GM19023 (cell line): ENCODE data around the gene YWHAE.
"Not testable (repeated sequence)": the region's sequence is repeated elsewhere in the genome, so short reads cannot be mapped to it uniquely, and the experiment has no call there.

ENCODE experiments used
- ATAC-seq: cut with Tn5 transposase; IDR thresholded peaks from one replicate; pipeline ENCODE4 v1.9.1; 2021; ENCODE audit warnings: mild to moderate bottlenecking, moderate library complexity; ENCODE audit not compliant: unreplicated experiment

Gene YWHAE

GRCh38 chr17:1413281-1413791 lies 13.3 kb upstream of the YWHAE start:
- no peak for ATAC-seq

DNA sequence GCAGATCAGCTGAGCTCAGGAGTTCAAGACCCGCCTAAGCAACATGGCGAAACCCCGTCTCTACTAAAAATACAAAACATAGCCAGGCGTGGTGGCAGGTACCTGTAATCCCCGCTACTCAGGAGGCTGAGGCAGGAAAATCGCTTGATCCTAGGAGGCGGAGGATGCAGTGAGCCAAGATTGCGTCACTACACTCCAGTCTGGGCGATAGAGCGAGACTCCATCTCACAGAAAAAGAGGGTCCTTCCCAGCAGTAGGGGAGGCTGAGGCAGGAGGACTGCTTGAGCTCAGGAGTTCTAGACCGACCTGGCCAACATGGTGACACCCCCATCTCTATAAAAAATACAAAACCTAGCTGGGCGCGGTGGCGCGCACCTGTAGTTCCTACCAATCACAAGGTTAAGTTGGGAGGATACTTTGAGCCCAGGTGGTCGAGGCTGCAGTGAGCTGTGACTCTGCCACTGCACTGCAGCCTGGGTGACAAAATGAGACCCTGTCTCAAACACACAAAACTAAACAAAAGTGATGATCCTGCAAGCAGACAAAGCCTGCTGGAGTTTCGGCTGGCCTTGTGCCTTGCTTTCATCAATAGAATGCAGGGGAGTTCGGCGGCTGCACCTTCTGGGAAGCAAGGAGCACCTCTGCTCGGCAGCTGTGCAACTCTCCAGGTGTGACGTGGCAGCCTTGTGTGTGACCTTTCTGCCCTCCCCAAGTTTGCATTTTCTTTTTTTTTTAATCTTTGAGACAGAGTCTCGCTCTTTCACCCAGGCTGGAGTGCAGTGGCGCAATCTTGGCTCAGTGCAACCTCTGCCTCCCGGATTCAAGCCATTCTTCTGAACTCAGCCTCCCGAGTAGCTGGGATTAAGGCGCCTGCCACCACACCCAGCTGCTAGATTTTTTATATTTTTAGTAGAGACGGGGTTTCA lies 12.4 kb upstream of the YWHAE start:
- ATAC-seq = no peak

- ATAC-seq = no peak
Measured at GRCh38 chr17:1402262-1402586, 2.2 kb upstream of the YWHAE start.

GRCh38 chr17:1398931-1399678 lies 917 bp downstream of the YWHAE start:
- no peak for ATAC-seq

GRCh38 chr17:1398028-1398427 lies 2.0 kb downstream of the YWHAE start:
- ATAC-seq = no peak

DNA sequence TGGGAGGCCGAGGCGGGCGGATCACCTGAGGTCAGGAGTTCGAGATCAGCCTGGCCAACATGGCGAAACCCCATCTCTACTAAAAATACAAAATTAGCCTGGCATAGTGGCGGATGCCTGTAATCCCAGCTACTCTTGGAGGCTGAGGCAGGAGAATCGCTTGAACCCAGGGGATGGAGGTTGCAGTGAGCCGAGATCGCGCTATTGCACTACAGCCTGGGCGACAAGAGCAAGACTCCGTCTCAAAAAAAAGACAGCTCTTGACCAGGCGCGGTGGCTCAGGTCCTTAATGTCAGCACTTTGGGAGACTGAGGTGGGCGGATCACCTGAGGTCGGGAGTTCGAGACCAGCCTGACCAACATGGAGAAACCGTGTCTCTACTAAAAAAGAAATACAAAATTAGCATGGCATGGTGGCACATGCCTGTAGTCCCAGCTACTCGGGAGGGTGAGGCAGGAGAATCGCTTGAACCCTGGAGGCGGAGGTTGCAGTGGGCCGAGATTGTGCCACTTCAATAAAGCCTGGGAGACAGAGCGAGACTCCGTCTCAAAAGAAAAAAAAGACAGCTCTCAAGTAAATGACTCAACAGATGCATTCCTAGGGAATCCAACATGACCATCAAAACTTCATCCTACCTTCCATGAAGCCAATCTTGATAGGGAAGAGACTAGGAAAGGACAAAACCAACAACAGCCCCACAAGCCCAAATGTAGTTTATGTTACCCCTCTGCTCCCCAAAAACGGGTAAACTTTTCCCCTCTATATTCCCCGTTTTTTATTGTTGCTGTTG lies 4.0 kb downstream of the YWHAE start:
- ATAC-seq = not testable (repeated sequence)

- ATAC-seq = no peak
Measured at GRCh38 chr17:1391577-1391976, 8.4 kb downstream of the YWHAE start.

GRCh38 chr17:1390432-1391367 lies 9.3 kb downstream of the YWHAE start:
- ATAC-seq = no peak

GRCh38 chr17:1387490-1388227 lies 12.4 kb downstream of the YWHAE start:
- ATAC-seq = not testable (repeated sequence)

DNA sequence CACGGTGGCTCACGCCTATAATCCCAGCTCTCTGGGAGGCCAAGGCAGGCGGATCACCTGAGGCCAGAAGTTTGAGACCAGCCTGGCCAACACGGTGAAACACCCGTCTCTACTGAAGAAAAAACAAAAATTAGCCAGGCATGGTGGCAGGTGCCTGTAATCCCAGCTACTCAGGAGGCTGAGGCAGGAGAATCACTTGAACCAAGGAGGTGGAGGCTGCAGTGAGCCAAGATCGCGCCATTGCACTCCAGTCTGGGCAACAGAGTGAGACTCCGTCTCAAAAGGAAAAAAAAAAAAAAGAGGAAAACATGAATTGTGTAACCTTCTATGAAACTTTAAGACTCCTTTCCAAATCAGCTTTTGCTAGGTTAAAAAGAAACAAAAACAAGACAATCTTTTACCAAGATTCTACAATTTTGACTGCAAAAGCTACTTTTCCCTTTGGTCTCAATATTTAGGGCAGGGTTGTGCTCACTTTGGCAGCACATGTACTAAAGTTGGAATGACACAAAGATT lies 13.3 kb downstream of the YWHAE start:
- ATAC-seq = not testable (repeated sequence)

GRCh38 chr17:1386265-1386664 lies 13.8 kb downstream of the YWHAE start:
- ATAC-seq = no peak

DNA sequence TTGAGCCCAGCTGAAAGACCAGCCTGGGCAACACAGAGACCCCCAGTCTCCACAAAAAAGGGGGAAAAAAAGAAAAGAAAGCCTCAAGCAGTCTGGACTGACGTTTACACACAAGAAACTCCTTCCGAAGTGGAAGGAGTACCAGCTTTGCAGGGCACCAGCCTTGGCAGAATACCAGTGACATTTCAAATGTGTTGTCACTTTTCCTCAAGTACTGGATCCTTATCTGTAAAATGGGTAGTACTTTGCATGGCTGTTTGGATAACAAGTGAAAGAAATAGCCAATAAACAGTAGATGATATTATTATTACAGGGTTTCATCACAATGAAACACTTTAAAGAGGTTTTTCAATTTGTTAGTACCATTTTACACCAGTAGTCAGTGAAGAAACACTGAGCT lies 14.2 kb downstream of the YWHAE start:
- ATAC-seq = no peak

DNA sequence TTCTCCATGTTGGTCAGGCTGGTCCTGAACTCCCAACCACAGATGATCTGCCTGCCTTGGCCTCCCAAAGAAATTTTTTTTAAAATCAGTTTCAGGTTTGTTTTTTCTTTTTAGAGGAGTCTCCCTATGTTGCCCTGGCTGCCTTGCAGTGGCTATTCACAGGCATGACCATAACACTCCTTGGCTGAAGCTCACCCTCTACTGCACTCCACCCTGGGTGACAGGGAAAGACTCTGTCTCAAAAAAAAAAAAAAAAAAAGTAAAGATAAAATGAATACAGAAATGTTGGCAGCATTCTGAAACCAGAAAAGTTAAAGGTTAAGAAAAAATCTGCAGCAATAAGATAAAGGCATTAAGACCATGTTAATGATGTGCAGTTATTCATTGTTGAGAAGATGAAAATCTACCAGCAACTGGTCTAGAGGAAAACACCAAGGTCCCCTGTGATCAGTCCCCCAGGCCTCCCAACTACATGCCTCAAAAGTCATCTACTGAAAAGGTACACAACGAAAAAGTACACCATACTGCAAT lies 15.1 kb downstream of the YWHAE start:
- ATAC-seq = no peak

- ATAC-seq = no peak
Measured at GRCh38 chr17:1379930-1380313, 20.1 kb downstream of the YWHAE start.

DNA sequence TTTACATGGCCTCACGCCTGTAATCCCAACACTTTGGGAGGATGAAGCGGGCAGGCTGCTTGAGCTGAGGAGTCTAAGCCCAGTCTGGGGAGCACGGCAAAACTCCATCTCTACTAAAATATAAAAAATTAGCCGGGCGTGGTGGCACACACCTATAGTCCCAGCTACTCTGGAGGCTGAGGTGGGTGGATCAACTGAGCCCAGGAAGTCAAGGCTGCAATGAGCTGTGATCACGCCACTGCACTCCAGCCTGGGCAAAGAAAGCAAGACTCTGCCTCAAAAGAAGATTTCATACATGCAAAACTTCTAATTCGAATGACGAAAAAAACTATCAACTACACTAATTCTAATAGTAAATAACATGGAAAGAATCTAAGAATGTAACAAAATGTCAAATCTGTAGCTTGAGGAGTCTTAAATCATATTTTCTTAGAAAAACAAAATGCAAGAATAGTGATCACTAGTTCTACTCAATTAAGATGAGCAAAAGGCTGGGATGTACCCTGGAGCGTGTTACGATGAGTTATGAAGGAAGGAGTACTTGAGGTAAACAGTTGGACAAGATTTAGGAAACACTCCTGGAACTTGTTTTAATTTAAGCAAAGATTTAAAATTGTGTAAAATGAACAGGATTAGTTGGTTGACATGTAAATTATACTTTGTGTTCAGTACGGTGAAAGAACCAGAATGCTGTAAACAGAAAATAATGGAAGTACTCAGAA lies 20.7 kb downstream of the YWHAE start:
- ATAC-seq = no peak

DNA sequence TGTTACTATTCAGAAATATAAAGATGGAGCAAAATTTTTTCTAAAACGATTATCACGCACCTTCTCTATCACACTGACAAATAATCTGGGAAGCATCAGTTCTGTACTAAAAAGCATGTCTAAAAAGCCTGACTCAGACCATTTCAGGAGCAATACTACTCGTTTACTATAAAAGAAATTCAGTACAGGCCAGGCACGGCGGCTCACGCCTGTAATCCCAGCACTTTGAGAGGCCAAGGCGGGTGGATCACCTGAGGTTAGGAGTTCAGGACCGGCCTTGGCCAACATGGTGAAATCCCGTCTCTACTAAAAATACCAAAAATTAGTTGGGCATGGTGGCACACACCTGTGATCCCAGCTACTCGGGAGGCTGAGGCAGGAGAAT lies 21.6 kb downstream of the YWHAE start:
- ATAC-seq = not testable (repeated sequence)

DNA sequence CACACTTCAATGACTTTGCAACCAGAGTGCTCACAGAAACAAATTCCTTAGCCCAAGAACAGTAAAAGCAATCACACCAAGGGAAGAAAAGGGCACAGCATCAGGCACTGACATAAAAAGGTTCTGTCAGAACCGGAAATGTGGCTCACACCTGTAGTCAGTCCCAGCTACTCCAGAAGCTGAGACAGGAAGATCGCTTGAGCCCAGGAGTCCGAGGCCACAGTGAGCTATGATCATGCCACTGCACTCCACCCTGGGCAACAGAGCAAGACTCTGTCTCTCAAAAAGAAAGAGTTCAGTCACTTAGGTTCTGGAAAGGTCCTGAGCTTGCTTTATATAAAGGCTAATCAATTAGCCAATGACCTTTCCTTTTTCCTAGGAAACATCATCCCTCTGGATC lies 22.7 kb downstream of the YWHAE start:
- ATAC-seq = no peak

DNA sequence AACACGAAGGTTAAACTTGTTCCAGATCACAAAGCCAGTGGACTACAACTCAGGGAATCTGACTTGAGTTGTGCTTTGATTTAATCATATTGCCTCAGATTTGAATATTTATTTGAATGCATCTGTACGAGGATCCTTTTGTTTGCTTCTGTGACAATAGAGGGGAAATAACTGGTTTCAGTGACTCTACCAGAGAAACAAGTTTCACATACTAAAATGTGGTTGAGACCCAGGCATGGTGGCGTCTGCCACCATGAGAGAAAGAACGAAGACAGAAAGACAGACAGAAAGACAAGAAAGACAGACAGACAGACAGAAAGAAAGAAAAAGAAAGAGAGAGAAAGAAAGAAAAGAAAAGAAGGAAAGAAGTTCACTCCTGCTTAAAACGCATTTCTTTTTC lies 24.0 kb downstream of the YWHAE start:
- ATAC-seq = no peak
